GM15510 (cell line): Measurements from ENCODE around the gene RABGGTA.

Source experiments
- POLR2A ChIP-seq: IDR thresholded peaks from 3 replicates; pipeline ENCODE4 v1.6.1; 2011; ENCODE audit warnings: borderline replicate concordance; ENCODE audit not compliant: insufficient read length; ENCODE audit errors: extremely low read depth

RABGGTA gene

GRCh38 chr14:24309538-24310264 is 38.3 kb upstream of the RABGGTA start, which contains the start of gene LTB4R2:
TSS of gene LTB4R2 (plus strand) at chr14:24310140. CDS start at chr14:24310665, 525 bp downstream.
- TF ChIP-seq POLR2A, result no peak

- TF ChIP-seq POLR2A, result no peak
Measured at GRCh38 chr14:24308342-24309124, 37.1 kb upstream of the RABGGTA start.

- TF ChIP-seq POLR2A, result no peak
Measured at GRCh38 chr14:24307575-24308341, 36.4 kb upstream of the RABGGTA start, which contains the start of gene CIDEB. TSS of gene CIDEB (minus strand) at chr14:24307977. CDS start at chr14:24307858, 119 bp downstream.

- TF ChIP-seq POLR2A, result no peak
Measured at GRCh38 chr14:24307156-24307574, 35.8 kb upstream of the RABGGTA start.

GRCh38 chr14:24304019-24304387 is 32.6 kb upstream of the RABGGTA start:
- TF ChIP-seq POLR2A, result no peak

GRCh38 chr14:24300326-24300980 is 29.1 kb upstream of the RABGGTA start:
- no peak for TF ChIP-seq POLR2A

GRCh38 chr14:24299255-24300191 is 28.1 kb upstream of the RABGGTA start, which contains the start of the genes DHRS1 and NOP9:
TSS of gene DHRS1 (minus strand) at chr14:24299780. CDS start at chr14:24299106, 674 bp downstream.
TSS of gene NOP9 (plus strand) at chr14:24299850. CDS start at chr14:24299955, 105 bp downstream.
- peak; percentile 66 for TF ChIP-seq POLR2A

GRCh38 chr14:24298892-24299254 is 27.5 kb upstream of the RABGGTA start:
- no peak for TF ChIP-seq POLR2A

GRCh38 chr14:24297190-24297964 is 26.0 kb upstream of the RABGGTA start:
- no peak for TF ChIP-seq POLR2A

- TF ChIP-seq POLR2A, result no peak
Measured at GRCh38 chr14:24296341-24297157, 25.2 kb upstream of the RABGGTA start.

GRCh38 chr14:24293525-24293924 is 22.1 kb upstream of the RABGGTA start:
- TF ChIP-seq POLR2A, result no peak

GRCh38 chr14:24292118-24292807 is 20.9 kb upstream of the RABGGTA start:
- no peak for TF ChIP-seq POLR2A
